SK-N-MC (cell line): Measurements from ENCODE around the gene FILIP1.

Experiments used
- EZH2 ChIP-seq: fragments of 200-600 bp; sonication (generic); IDR thresholded peaks from one replicate; pipeline ENCODE4 v1.6.1; 2017; ENCODE audit warnings: antibody characterized with exemption
- POLR2AphosphoS5 ChIP-seq: IDR thresholded peaks from 2 replicates; pipeline ENCODE4 v1.6.1; 2012; ENCODE audit warnings: mild to moderate bottlenecking, low read depth, low read length, borderline replicate concordance

DNA sequence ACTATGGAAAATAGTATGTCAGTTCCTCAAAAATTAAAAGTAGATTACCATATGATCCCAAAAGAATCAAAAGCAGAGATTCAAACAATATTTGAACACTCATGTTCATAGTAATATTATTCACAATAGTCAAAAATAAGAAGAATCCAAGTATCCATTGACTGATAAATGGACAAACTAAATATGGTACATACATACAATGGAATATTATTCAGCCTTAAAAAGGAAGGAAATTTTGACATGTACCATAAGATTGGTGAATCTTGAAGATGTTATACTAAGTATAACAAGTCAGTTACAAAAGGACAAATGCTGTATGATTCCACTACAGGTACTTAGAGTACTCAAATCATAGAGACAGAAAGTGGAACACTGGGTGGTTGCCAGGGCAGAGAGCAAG lies 120.7 kb downstream of the FILIP1 start:
- TF ChIP-seq EZH2 = no peak
- TF ChIP-seq POLR2AphosphoS5 = no peak
